ENCODE measurements around the gene LRRN4CL. TPM values are rescaled to one million over a fixed set of nuclear protein-coding genes. Genes with fewer than 3 reads are reported as not detected.

LRRN4CL gene
- not detected in 2 replicates for polyA plus RNA-seq

GRCh38 chr11:62689421-62690183 lies at the start of gene LRRN4CL:
Gene LRRN4CL (minus strand): TSS chr11:62689530. CDS start chr11:62688508, 1,022 bp downstream.

GRCh38 chr11:62728171-62728988 lies 39.0 kb upstream of the LRRN4CL start, which contains the start of gene TTC9C:
Gene TTC9C (plus strand): TSS chr11:62728486. CDS start chr11:62728849, 363 bp downstream.

GRCh38 chr11:62727165-62727871 lies 38.0 kb upstream of the LRRN4CL start, which contains the start of gene HNRNPUL2:
Gene HNRNPUL2 (minus strand): TSS chr11:62727457. CDS start chr11:62727156, 301 bp downstream.

GRCh38 chr11:62707277-62707861 lies 18.0 kb upstream of the LRRN4CL start, which contains the start of the genes BSCL2 and GNG3:
Gene BSCL2 (minus strand): TSS chr11:62707424. CDS start chr11:62707195, 229 bp downstream.
Gene GNG3 (plus strand): TSS chr11:62707676. CDS start chr11:62708296, 620 bp downstream.

GRCh38 chr11:62678770-62679696 lies 10.3 kb downstream of the LRRN4CL start, which contains the start of gene UBXN1:
Gene UBXN1 (minus strand): TSS chr11:62679073. CDS start chr11:62678923, 150 bp downstream.

GRCh38 chr11:62671608-62672389 lies 17.5 kb downstream of the LRRN4CL start, which contains the start of the genes LBHD1 and UQCC3:
Gene LBHD1 (minus strand): TSS chr11:62672267. CDS start chr11:62670031, 2,236 bp downstream.
Gene UQCC3 (plus strand): TSS chr11:62671673. CDS start chr11:62671746, 73 bp downstream.

GRCh38 chr11:62665075-62665598 lies 24.2 kb downstream of the LRRN4CL start, which contains the start of the genes C11orf98 and CSKMT:
Gene C11orf98 (minus strand): TSS chr11:62665210. CDS start chr11:62665169, 41 bp downstream.
Gene CSKMT (plus strand): TSS chr11:62665312. CDS start chr11:62665880, 568 bp downstream.

GRCh38 chr11:62645946-62646824 lies 43.1 kb downstream of the LRRN4CL start, which contains the start of gene GANAB:
Gene GANAB (minus strand): TSS chr11:62646613. CDS start chr11:62646599, 14 bp downstream.

Other genes starting within 250 kb of the LRRN4CL start
- 0.73 and 2.8 TPM in 2 replicates for gene AHNAK, start 142.7 kb downstream of the LRRN4CL start, polyA plus RNA-seq
- gene EEF1G, start 115.6 kb downstream of the LRRN4CL start, polyA plus RNA-seq = 108 and 114 TPM in 2 replicates
- 0.19 and 2.8 TPM in 2 replicates for gene TUT1, start 98.0 kb downstream of the LRRN4CL start, polyA plus RNA-seq
- gene MTA2, start 87.7 kb downstream of the LRRN4CL start, polyA plus RNA-seq = 0.60 and 0.63 TPM in 2 replicates
- not detected in 2 replicates for gene EML3, start 76.8 kb downstream of the LRRN4CL start, polyA plus RNA-seq
- gene ROM1, start 76.3 kb downstream of the LRRN4CL start, polyA plus RNA-seq = 0.29 TPM in 1 of 2 replicates, not detected in the other
- gene B3GAT3, start 67.5 kb downstream of the LRRN4CL start, polyA plus RNA-seq = 6.0 and 19.2 TPM in 2 replicates
- gene GANAB, start 42.9 kb downstream of the LRRN4CL start, polyA plus RNA-seq = 3.9 and 6.3 TPM in 2 replicates
- 1.1 and 1.3 TPM in 2 replicates for gene INTS5, start 36.2 kb downstream of the LRRN4CL start, polyA plus RNA-seq
- 82.2 and 95.4 TPM in 2 replicates for gene C11orf98, start 24.3 kb downstream of the LRRN4CL start, polyA plus RNA-seq
- gene CSKMT, start 24.2 kb downstream of the LRRN4CL start, polyA plus RNA-seq = 5.4 and 7.2 TPM in 2 replicates
- 3.4 and 3.8 TPM in 2 replicates for gene UQCC3, start 17.9 kb downstream of the LRRN4CL start, polyA plus RNA-seq
- gene LBHD1, start 17.3 kb downstream of the LRRN4CL start, polyA plus RNA-seq = 2.2 TPM in 1 of 2 replicates, not detected in the other
- 29.6 and 45.3 TPM in 2 replicates for gene UBXN1, start 10.5 kb downstream of the LRRN4CL start, polyA plus RNA-seq
- 511 and 550 TPM in 2 replicates for gene BSCL2, start 17.9 kb upstream of the LRRN4CL start, polyA plus RNA-seq
- 926 and 1,510 TPM in 2 replicates for gene GNG3, start 18.1 kb upstream of the LRRN4CL start, polyA plus RNA-seq
- 6.1 and 11.6 TPM in 2 replicates for gene HNRNPUL2, start 37.9 kb upstream of the LRRN4CL start, polyA plus RNA-seq
- 39.6 and 42.1 TPM in 2 replicates for gene TTC9C, start 39.0 kb upstream of the LRRN4CL start, polyA plus RNA-seq
- 3.5 and 3.6 TPM in 2 replicates for gene ZBTB3, start 64.6 kb upstream of the LRRN4CL start, polyA plus RNA-seq
- gene POLR2G, start 72.0 kb upstream of the LRRN4CL start, polyA plus RNA-seq = 167 and 208 TPM in 2 replicates
- 0.15 and 1.2 TPM in 2 replicates for gene TAF6L, start 81.9 kb upstream of the LRRN4CL start, polyA plus RNA-seq
- gene TMEM179B, start 97.9 kb upstream of the LRRN4CL start, polyA plus RNA-seq = 19.7 and 23.2 TPM in 2 replicates
- gene TMEM223, start 102.5 kb upstream of the LRRN4CL start, polyA plus RNA-seq = 12.5 and 20.4 TPM in 2 replicates
- gene NXF1, start 115.9 kb upstream of the LRRN4CL start, polyA plus RNA-seq = 25.0 and 31.8 TPM in 2 replicates
- 5.0 and 5.3 TPM in 2 replicates for gene STX5, start 142.5 kb upstream of the LRRN4CL start, polyA plus RNA-seq
- not detected in 2 replicates for gene TEX54, start 143.3 kb upstream of the LRRN4CL start, polyA plus RNA-seq
- gene WDR74, start 150.1 kb upstream of the LRRN4CL start, polyA plus RNA-seq = 11.6 and 16.4 TPM in 2 replicates
- gene SLC3A2, start 191.4 kb upstream of the LRRN4CL start, polyA plus RNA-seq = 27.1 and 50.5 TPM in 2 replicates
- 5.9 TPM in 1 of 2 replicates, not detected in the other for gene CHRM1, start 231.8 kb upstream of the LRRN4CL start, polyA plus RNA-seq

Measured in Purkinje cell (primary cell).